ENCODE measurements around the gene RBBP8NL. TPM values are rescaled to one million over a fixed set of nuclear protein-coding genes. Genes with fewer than 3 reads are reported as not detected.

The RBBP8NL gene
- total and polyA plus RNA-seq, 2 experiments from 2014 or later: 0.10 to 1.1 TPM

DNA sequence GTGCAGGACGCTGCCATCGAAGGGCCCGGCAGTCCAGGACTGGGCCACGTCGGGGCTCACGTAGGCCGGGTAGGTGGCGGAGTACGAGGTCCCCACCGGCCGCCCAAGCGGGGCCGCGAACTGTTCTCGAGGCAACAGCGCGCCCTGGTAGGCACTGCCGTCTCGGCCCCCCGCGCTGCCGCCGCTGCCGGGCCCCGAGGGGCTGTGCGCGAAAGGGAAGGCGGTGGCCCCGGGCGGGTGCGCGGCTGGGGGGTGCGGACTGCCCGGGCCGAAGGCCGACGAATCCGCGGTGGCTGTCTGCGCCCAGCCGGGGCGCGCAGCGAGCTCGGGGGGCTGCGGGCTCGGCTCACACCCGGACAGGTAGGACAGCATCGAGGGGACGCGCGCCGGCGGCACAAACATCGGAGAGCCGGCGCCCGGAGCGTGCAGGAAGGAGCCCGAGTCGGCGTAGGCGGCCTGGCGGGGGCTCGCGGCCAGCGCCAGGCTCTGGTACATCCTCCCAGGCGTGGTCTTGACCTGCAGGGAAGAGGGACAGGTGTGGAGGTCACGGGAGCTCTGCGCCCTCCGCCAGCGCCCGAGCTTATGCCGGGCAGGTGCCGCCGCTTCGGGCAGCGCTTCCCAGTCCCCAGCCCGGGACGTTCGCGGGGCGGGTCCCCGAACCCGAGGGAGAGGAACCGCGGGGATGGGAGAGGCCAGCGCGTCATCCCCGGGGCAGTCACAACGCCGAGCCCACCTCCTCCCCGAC lies 47.9 kb upstream of the RBBP8NL start:
- peak; percentile 80 for TF ChIP-seq EZH2 (IDR thresholded peaks at IDR 0.05; ENCODE audit: low read depth, unreplicated experiment)
- TF ChIP-seq, protein P1, sequence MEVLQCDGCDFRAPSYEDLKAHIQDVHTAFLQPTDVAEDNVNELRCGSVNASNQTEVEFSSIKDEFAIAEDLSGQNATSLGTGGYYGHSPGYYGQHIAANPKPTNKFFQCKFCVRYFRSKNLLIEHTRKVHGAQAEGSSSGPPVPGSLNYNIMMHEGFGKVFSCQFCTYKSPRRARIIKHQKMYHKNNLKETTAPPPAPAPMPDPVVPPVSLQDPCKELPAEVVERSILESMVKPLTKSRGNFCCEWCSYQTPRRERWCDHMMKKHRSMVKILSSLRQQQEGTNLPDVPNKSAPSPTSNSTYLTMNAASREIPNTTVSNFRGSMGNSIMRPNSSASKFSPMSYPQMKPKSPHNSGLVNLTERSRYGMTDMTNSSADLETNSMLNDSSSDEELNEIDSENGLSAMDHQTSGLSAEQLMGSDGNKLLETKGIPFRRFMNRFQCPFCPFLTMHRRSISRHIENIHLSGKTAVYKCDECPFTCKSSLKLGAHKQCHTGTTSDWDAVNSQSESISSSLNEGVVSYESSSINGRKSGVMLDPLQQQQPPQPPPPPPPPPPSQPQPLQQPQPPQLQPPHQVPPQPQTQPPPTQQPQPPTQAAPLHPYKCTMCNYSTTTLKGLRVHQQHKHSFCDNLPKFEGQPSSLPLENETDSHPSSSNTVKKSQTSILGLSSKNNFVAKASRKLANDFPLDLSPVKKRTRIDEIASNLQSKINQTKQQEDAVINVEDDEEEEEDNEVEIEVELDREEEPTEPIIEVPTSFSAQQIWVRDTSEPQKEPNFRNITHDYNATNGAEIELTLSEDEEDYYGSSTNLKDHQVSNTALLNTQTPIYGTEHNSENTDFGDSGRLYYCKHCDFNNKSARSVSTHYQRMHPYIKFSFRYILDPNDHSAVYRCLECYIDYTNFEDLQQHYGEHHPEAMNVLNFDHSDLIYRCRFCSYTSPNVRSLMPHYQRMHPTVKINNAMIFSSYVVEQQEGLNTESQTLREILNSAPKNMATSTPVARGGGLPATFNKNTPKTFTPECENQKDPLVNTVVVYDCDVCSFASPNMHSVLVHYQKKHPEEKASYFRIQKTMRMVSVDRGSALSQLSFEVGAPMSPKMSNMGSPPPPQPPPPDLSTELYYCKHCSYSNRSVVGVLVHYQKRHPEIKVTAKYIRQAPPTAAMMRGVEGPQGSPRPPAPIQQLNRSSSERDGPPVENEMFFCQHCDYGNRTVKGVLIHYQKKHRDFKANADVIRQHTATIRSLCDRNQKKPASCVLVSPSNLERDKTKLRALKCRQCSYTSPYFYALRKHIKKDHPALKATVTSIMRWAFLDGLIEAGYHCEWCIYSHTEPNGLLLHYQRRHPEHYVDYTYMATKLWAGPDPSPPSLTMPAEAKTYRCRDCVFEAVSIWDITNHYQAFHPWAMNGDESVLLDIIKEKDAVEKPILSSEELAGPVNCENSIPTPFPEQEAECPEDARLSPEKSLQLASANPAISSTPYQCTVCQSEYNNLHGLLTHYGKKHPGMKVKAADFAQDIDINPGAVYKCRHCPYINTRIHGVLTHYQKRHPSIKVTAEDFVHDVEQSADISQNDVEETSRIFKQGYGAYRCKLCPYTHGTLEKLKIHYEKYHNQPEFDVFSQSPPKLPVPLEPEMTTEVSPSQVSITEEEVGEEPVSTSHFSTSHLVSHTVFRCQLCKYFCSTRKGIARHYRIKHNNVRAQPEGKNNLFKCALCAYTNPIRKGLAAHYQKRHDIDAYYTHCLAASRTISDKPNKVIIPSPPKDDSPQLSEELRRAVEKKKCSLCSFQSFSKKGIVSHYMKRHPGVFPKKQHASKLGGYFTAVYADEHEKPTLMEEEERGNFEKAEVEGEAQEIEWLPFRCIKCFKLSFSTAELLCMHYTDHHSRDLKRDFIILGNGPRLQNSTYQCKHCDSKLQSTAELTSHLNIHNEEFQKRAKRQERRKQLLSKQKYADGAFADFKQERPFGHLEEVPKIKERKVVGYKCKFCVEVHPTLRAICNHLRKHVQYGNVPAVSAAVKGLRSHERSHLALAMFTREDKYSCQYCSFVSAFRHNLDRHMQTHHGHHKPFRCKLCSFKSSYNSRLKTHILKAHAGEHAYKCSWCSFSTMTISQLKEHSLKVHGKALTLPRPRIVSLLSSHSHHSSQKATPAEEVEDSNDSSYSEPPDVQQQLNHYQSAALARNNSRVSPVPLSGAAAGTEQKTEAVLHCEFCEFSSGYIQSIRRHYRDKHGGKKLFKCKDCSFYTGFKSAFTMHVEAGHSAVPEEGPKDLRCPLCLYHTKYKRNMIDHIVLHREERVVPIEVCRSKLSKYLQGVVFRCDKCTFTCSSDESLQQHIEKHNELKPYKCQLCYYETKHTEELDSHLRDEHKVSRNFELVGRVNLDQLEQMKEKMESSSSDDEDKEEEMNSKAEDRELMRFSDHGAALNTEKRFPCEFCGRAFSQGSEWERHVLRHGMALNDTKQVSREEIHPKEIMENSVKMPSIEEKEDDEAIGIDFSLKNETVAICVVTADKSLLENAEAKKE (CRISPR knock-in tag; IDR thresholded peaks at IDR 0.05): no peak
- H3K27ac Mint-ChIP-seq: no peak overlapping the region
- Histone ChIP-seq H3K27me3 (ENCODE audit: insufficient read depth) (peaks cover 66% of the 10 kb centered on the region), H3K27ac (ENCODE audit: low read depth) (no peak overlapping the region), H4K20me1 (replicated peaks; ENCODE audit: insufficient read depth) (no peaks in the 10 kb centered on the region), H3K4me1 (ENCODE audit: insufficient read depth) (peaks cover 8% of the 10 kb centered on the region), H2AFZ (peak overlapping the region; percentile 29), H3K79me2 (replicated peaks; ENCODE audit: insufficient read depth) (no peaks in the 10 kb centered on the region), H3K4me3 (peak overlapping the region; percentile 64), H3K9me2 (ENCODE audit: insufficient read depth) (no peaks in the 10 kb centered on the region), H3K36me3 (ENCODE audit: insufficient read depth) (no peaks in the 10 kb centered on the region), H3K4me2 (peak overlapping the region; percentile 75), H3F3A (replicated peaks; ENCODE audit: low read depth) (0 out of 2 replicates have a peak, but pooled peaks cover 7% of the 10 kb centered on the region)
- H3K9me3 Mint-ChIP-seq: 0 out of 3 replicates have a peak, but pooled peaks cover 3% of the 10 kb centered on the region
- peak overlapping the region; percentile 36; the same call in 1 of the 3 replicates for H3K4me3 Mint-ChIP-seq
- ATAC-seq: peak; percentile 8
- DNase-seq (ENCODE audit: low spot score): peak; percentile 64
- peaks cover 4% of the 10 kb centered on the region; the same call in 1 of the 3 replicates for H3K36me3 Mint-ChIP-seq (ENCODE audit: low read depth)
- H3K4me1 Mint-ChIP-seq: peaks cover 23% of the 10 kb centered on the region
- peaks cover 68% of the 10 kb centered on the region for H3K27me3 Mint-ChIP-seq (ENCODE audit: insufficient read depth, low read depth, poor library complexity)

DNA sequence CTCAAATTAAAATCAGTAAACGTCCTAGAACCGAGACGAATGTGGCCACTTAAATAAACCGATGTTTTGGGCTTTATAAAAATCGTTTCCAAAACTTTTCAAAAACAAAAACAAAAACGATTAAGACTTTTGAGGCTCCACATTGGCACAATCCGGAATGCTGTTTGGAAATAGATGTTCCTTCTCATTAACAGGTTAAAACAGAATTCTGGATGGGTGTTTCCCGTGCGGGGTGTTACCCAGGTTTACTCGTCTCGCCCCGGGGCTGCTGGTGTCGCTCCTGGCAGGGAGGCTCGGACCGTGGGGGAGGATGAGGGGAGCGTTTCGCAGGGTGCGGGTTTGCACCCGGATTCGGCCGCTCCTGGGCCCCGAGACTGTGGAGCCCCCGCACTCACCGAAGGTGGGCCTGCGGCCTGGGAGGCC lies 47.3 kb upstream of the RBBP8NL start:
- DNase-seq (ENCODE audit: low spot score) (no peak), ATAC-seq (no peak)
- no peaks in the 10 kb centered on the region for H3K9me2 ChIP-seq (ENCODE audit: insufficient read depth)
- H3K36me3 ChIP-seq (ENCODE audit: insufficient read depth): no peaks in the 10 kb centered on the region
- peaks cover 8% of the 10 kb centered on the region for H3K4me1 ChIP-seq (ENCODE audit: insufficient read depth)
- Mint-ChIP-seq H3K4me3 (peak overlapping the region; percentile 61), H3K36me3 (ENCODE audit: low read depth) (peaks cover 4% of the 10 kb centered on the region; the same call in 1 of the 3 replicates), H3K4me1 (peaks cover 27% of the 10 kb centered on the region), H3K27me3 (ENCODE audit: insufficient read depth, low read depth, poor library complexity) (peaks cover 69% of the 10 kb centered on the region), H3K9me3 (0 out of 3 replicates have a peak, but pooled peaks cover 3% of the 10 kb centered on the region), H3K27ac (no peak overlapping the region)
- peak overlapping the region; percentile 29; the same call in 1 of the 2 replicates for H2AFZ ChIP-seq
- no peaks in the 10 kb centered on the region for H4K20me1 ChIP-seq (replicated peaks; ENCODE audit: insufficient read depth)
- H3K4me3 ChIP-seq: peak overlapping the region; percentile 64
- 0 out of 2 replicates have a peak, but pooled peaks cover 10% of the 10 kb centered on the region for H3F3A ChIP-seq (replicated peaks; ENCODE audit: low read depth)
- no peak overlapping the region for H3K27ac ChIP-seq (ENCODE audit: low read depth)
- no peaks in the 10 kb centered on the region for H3K79me2 ChIP-seq (replicated peaks; ENCODE audit: insufficient read depth)
- peak; percentile 98 for TF ChIP-seq EZH2 (IDR thresholded peaks at IDR 0.05; ENCODE audit: low read depth, unreplicated experiment)
- TF ChIP-seq, protein P2, sequence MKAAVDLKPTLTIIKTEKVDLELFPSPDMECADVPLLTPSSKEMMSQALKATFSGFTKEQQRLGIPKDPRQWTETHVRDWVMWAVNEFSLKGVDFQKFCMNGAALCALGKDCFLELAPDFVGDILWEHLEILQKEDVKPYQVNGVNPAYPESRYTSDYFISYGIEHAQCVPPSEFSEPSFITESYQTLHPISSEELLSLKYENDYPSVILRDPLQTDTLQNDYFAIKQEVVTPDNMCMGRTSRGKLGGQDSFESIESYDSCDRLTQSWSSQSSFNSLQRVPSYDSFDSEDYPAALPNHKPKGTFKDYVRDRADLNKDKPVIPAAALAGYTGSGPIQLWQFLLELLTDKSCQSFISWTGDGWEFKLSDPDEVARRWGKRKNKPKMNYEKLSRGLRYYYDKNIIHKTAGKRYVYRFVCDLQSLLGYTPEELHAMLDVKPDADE (IDR thresholded peaks at IDR 0.05): no peak
- H3K4me2 ChIP-seq: peak overlapping the region; percentile 75
- H3K27me3 ChIP-seq (ENCODE audit: insufficient read depth): peaks cover 64% of the 10 kb centered on the region

All from GM23338 (cell line).